Activated CD8-positive, alpha-beta memory T cell treated with anti-CD3 and anti-CD28 coated beads for 36 hours (primary cell): ENCODE results near the gene PARM1. TPM values are rescaled to one million over a fixed set of nuclear protein-coding genes. Genes with fewer than 3 reads are reported as not detected.

ENCODE experiments used
- CTCF ChIA-PET: fragments of 350-600 bp; sonication (Branson Sonifier 250); formaldehyde crosslinking; loops from one replicate; lab custom pipeline; 2021; ENCODE audit warnings: antibody characterized with exemption; lab: Charles Lee
- POLR2A ChIA-PET: fragments of 350-600 bp; sonication (Branson Sonifier 250); formaldehyde crosslinking; loops from one replicate; lab custom pipeline; 2021; ENCODE audit warnings: antibody characterized with exemption; lab: Charles Lee
- total RNA-seq, 2 experiments: library from RNA; stranded (reverse); gene quantifications; one replicate each; pipeline ENCODE4 v1.2.3, GENCODE V29; 2021

PARM1 gene
- total RNA-seq, 2 experiments from 2014 or later, result 0.04 TPM

DNA sequence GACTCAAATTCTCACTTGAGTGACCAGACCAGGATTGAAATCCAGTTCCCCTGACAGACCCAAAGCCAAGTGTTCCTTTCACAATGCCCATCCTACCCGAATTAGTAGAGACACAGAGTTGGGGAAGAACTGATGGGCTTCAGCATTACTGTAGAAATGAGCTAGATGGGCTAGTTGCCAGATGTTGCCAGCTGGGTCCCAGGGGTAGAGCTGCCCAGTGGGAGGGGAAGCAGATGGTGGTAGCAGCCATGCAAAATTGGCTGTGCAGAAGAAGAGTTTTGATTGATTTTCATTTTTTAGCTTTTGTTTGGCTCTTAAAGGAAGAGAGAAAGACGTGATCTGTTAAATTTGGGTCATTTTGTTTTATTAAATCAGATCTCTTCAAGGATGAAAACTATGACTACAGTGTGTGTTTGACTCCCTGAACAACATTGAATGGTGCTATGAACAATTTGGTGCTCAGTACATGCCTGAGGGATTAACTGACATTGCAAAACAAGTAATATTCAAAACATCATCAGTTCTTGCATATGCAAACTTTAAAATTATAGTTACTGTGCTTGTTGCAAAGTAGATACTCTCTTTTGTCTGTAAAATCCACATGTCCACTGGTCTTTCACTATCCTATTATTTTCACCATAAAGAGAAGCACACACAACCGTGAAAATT lies 86.0 kb downstream of the PARM1 start:
- CTCF ChIA-PET, result no interaction called here
- POLR2A ChIA-PET, result no interaction called here

DNA sequence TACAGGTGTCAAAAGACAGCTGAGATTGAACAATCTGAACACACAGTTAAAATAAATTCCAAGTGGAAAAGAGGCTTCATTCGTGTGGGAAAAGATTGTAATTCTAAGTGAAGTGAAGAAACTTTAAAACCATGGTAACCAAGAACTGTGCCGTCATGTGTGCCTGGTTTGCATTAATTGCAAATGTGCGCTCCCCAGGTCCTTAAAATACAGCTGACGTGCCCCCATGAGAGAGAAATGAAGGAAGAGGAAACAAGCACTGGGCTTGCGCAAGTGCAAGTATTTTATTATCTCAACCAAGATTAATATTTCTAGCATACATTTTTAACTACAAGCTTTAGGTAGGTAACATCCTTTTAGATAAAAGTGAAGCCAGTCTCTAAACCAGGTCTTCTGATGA lies 92.5 kb downstream of the PARM1 start:
- CTCF ChIA-PET, result no interaction called here

DNA sequence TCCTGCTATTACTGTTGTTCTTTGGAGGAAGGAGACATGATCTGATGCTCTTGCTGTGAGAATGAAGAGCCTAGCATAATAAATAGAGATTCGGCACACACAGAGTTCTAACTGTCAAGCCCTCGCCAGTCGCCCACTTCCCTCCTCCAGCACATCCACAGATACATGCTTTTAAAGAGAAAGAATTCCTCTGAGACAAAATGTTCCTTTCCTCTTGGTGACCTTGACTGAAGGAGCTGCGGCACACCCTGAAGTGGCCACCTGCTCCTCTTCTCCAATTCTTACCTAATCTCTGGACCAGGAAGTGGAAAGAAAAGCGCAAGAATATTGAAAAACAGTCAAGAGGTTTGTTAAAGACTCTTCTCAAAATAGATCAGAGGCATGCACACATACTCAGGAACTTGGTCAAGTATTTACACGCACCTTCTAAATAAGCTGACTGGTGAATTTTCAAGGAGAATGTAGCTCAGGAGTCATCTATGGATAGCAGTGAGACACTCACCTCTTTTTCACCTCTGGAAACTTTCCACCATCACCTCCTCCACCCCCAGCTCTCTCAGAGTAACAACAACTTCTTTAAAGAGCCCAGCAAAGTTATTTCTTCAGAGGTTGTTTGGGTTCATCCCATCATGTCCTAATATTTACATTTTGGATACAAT lies 95.4 kb downstream of the PARM1 start:
- CTCF ChIA-PET, result no interaction called here
- POLR2A ChIA-PET, result no interaction called here

More for the DNA sequence above, 92.5 kb downstream of the PARM1 start:
- POLR2A ChIA-PET, result no interaction called here

DNA sequence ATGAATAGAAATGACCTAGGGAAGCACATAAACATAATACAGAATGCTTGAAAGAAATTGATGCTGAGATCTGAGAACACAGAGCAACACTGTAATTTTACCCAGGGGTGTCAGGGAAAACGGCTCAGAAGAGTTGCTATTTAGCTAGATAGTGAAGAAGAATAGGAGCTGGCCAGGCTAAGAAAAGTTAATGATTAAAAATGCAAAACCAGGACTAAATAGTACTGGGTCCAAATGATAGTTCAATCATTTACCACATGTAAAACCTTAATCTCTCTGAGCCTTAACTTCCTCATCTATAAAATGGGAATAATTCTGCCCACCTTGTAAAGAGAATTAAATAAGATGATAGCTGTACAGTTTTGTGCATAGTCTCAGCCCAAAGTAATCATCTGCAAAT lies 97.1 kb downstream of the PARM1 start:
- ChIA-PET CTCF (no interaction called here), POLR2A (no interaction called here)

DNA sequence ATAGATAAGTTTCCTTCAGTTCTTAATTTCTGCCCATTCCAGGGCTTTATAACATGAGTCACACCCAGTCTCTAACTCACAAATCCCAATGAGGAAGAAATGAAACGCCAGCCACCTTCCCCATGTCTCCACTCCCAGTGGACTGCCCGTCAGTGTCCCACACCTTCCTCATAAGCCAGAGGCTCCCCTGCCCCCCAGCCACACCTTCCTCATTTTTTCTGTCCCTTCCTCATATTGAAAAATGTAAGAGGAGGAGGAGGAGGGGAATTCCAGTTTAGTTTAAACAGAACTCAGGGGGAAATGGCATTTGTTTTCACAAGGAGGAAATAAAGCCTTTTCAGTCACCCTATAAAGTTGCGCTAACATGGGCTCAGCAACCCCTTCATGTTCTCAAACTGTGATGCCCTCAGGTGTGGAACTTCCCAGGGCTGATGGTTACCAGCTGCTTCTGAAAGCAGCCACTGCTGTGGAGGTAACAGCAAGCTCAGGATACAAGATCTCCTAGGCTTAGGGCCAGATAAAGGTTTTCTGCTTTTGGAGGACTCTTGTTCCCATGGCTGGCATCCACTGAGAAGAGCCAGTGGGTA lies 97.8 kb downstream of the PARM1 start:
- ChIA-PET POLR2A (no interaction called here), CTCF (no interaction called here)

DNA sequence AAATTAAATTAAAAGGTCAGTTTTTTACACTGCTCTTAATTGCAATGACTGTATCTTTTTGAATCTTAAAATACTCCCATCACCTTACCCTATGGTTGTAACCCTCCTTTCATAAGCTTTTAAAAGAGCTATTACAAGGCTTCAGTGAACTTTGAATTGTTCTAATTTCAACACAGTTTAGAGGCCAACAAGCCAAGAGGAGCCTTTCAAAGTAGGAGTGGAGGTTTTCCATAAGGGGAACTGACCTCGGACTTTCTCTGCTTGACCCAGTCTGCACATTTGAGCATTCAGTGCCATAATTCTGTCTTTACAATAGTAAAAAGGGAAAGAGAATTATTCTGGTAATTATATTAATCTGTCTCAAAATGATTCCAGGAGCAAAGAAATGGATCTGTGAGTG lies 98.9 kb downstream of the PARM1 start:
- ChIA-PET CTCF (no interaction called here), POLR2A (no interaction called here)

DNA sequence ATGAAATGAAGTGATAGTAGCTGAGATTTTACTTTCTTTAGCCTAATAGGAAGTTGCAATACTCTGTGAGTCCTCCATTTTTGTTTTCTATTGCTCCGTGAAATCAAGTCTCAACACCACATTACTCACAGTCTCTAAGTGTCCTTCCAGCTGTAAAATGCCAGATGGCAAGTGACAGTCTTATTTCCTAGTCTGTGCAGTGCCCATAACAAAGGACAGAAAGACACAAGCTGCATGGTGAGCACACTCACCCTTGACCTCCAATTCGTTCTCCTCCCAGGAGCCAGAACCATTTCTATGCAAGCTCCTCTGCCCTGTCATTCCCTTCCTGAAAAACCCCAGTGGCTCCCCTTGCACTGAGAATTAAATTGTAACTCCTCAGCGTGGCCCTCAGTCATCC lies 101.6 kb downstream of the PARM1 start:
- ChIA-PET CTCF (no interaction called here), POLR2A (no interaction called here)

DNA sequence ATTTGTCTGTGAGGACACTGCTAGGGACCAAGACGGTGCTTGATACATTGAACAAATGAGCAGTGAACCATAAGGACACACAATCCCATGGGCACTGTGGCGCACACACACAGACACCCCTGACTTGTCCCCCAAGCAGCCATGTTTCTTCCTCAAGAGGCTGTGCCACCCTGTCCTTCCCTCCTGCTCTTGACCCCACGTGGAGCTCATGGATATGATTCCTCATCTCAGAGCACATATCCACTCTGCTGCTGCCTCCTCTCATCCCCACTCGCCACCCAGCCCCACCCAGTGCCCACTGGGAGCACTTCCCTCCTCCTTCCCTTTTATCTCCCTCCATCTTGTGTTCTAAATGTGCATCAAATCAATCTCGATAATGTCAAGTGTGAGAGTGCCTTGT lies 102.4 kb downstream of the PARM1 start:
- CTCF ChIA-PET, result no interaction called here
- POLR2A ChIA-PET, result no interaction called here

DNA sequence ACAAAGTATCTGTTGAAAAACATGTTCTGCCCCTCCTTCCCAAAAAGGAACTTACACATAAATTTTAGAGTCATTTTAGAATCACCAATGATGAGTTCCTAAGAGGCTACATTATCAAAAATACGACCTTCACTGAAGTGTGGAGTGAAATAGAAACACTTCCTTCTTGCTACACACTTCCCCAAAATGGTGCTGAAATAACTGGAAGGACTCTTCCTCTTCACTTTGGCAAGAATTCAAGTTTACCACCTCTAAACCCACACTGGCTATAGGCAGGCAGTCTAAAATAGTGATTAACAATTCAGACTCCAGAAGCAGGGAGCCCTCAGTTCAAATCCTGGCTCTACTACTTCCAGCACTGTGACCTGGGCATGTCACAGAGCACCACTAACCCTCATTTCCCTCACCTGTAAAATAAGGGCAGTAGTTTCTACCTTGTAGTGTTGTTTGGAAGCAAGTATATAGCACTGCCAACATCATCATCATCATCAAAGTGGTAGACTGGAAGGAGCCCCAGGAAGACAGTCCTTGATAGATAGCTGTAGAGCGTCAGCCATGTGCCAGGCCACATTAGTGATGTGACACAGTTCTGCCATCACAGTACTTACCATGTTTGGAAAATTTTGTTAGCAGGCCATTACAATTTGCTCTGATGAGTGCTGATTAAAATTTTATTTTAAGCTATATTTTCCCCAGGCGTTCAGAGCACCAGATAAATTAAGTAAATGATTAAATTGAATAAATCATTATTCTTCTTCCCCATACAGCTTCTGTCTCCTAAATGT lies 103.3 kb downstream of the PARM1 start:
- ChIA-PET CTCF (no interaction called here), POLR2A (no interaction called here)

DNA sequence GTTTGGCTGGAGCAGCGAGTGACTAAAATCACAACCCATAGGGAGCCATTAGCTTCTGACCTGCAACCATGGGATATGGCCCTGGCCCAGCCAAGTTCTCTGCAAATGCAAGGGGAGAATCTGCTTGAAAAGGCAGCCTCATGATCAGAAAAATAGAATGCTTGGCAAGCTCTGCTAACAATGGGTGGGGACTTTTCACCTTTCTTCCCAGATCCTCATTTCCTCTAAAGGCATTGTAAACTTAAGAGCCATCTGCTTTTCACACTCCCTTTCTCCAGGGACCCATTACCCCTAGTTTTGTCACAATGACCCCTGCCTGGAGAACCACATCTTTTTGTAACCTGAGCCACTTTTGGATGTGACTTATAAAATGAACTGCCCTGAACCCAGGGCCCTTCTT lies 104.3 kb downstream of the PARM1 start:
- POLR2A ChIA-PET, result no interaction called here
- CTCF ChIA-PET, result no interaction called here

DNA sequence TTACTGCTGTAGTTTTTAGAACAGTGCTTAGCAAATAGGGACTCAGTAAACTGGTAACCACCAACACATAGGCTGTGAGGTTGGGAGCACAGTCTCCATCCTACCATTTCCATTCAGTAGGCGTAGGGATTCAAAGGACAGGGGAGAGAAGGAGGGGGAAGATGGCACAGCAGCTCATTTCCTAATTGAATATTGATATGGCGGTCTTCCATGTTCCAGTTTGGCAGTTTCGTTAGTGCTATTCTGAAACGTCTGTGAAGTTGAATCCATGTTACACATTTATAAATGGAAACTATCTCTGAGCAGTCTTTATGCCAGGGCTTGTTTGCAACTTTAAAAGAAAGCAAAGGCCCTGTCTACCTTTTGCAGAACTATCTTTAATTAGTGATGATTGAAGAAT lies 105.5 kb downstream of the PARM1 start:
- CTCF ChIA-PET, result no interaction called here
- POLR2A ChIA-PET, result no interaction called here

DNA sequence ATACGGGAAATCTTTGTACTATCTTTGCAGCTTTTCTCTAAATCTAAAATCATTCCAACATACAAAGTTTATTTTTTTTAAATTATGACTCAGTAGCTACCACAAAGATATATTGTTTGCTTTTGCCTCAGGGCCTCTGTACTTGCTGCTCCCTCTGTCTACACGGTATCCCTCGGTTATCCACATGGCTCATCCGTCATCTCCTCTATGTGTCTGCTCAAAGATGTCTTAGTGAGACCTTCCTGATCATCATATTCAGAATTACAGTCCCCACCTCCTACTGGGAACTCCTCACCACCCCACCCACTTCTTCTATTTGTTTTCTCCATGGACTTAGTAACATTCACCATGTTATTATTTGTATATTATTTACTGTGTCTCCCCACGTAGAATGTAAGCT lies 107.8 kb downstream of the PARM1 start:
- CTCF ChIA-PET, result no interaction called here
- POLR2A ChIA-PET, result no interaction called here

DNA sequence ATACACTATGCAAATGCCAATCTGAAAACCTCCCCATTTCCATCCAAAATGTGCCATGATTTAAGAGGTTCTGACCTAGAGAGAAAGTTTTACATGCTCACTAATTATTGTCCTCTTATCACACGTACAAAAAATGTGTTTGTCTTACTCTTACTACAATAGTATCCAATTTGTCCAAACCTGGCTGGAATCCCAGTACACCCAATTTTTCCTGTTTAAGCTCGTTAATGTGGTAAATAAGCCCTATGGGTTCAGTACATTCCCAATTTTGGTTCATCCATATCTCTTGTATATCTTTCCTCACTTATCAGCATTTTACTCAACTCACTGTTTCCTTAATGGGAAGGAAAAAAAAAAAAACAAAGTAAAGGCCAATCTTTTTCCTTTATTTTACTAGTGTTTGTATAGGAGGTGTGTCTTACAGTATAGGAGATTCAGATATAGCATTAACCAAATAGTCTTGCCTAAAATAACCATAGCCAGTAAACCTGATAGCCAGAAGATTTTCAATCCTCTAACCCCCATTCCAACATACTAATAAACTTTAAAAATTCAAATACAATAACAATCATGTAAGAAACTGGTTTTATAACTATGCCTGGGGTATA lies 109.8 kb downstream of the PARM1 start:
- ChIA-PET CTCF (no interaction called here), POLR2A (no interaction called here)

DNA sequence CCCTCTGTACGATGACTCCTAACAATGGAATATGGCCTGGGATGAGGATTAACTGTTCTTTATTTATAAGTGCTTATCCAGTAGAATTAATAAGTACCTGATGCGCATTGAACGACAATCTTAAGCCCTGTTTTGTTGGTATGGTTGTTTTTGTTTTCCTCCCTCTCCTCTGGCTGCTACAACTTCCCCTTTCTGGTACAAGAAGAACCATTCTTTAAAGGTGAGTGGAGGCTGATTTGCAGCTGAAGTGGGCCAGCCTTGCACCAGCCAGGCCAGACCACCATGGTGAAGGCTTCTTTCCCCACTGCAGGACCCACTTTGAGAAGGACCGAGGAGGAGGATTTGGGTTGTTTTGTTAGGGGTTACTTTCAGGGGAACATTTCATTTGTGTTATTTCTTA lies 113.3 kb downstream of the PARM1 start:
- ChIA-PET CTCF (no interaction called here), POLR2A (no interaction called here)

DNA sequence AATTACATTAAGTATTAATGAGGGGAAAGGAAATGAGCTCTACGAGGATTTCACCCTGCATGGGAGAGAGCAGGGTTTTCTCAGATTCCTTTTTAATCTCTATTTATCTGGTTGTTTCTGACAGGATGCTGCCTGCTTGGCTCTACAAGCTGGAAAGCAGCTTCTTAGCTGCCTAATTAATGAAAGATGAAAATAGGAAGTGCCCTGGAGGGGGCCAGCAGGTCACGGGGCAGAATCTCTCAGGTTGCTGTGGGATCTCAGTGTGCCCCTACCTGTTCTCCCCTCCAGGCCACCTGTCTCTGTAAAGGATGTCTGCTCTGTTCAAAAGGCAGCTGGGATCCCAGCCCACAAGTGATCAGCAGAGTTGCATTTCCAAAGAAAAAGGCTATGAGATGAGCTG lies 113.7 kb downstream of the PARM1 start:
- ChIA-PET POLR2A (no interaction called here), CTCF (no interaction called here)

DNA sequence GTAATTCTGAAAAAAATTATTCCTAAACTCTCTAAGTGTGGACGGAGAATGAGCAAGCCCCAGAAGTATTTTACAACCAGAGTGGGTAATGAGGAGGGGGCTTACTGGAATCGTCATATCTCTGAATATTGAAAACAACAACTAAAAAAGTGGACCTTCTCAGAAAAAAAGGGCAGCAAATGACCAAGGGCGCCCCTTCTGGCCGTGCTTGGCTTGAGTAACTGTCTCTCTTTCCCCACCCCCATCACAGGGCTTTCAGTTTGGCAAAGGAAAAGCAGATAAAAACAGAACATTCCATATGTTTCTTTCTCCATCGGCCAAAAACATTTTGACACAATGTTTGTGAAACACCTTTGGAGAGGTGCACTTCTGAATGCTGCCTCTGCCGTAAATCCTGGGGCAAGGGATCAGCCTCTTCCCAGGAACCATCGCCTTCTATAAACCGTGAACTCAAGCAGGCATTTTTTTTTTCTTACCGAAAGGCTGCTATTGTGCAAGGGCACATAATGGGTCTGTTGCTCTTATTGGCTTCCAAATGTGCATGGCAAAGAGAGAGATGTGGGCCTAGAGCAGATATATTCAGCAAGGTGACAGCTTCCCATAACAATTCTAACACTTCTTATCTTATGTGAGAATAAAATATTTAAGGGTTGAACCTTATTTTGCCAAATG lies 115.4 kb downstream of the PARM1 start:
- POLR2A ChIA-PET, result no interaction called here

DNA sequence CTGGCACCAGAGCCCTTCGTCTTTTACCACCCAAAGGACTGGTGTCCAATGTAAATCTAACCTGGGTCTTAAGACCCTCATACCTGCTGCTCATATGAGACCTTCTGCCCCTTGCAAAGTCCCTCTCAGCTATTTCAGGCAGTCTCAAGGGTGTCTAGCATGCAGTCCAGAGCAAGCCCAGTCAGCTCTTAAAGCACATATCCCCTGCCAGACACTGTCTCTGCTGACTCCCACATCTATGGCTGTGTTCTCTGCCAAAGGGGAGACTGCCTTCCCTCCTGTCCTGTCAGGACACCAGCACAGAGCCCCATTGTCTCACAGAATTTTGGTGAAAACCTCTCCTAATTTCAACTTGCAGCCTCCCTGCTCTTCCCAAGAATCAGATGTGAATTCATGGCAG lies 118.5 kb downstream of the PARM1 start:
- ChIA-PET POLR2A (no interaction called here), CTCF (no interaction called here)

More for the DNA sequence above, 115.4 kb downstream of the PARM1 start:
- CTCF ChIA-PET, result no interaction called here

DNA sequence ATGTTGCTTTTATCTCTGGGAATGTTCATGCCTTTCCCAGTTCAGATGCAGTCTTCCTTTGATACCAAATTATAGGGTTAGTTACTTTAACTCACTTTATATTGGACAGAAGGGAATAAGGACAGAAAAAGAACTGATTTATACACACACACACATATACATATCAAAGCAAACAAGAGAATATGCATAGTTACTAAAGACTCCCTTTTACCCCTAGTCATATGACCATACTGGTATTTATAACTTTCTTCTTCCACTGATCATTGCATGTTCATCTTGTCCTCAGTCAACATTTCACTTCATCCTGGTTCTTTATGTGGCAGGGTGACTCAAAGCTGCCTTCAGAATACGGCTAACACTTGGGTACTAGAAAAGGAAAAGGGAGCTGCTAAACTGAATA lies 120.4 kb downstream of the PARM1 start:
- CTCF ChIA-PET, result no interaction called here
- POLR2A ChIA-PET, result no interaction called here

DNA sequence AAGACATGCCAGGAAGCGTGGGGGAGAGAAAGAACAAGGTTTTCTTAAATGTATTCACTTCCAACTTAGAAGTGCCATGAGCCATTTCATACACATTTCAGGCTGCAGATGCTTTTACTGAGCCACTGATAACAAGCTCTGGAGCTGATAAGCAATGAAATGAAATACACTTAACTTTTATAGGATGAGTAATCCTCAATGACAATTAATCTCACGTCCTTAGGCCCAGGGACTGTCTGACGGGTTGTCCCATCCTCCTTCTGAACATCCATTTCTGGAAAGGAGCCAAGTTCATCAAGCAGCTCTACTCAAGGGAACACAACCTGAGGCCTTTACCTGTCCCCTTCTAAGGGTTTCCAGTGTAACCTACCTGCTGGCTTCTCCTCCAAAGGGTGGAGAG lies 121.2 kb downstream of the PARM1 start:
- CTCF ChIA-PET, result interaction anchor here (0.6 kb wide), 1 partner anchor 414 kb away, joined by 6 read pairs; no protein-coding TSS in a partner anchor
- POLR2A ChIA-PET, result no interaction called here

DNA sequence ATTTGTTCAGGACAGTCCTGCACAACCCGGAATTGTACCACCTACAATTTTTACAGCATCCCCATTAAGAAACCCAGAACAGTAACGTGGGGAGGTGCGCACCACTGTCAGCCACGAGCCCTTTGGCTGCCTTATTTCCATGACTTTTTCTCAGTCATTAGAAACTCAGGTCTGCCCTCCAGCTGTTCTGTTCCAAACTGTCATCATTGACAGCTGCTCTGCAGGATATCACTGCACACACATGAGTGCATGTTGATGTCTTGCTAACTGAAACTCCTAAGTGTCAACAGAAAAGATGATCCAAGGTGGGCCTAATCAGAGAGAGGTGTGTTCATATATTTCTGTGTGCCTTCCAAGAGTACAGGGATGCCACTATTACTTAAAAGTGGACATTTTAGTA lies 123.4 kb downstream of the PARM1 start:
- ChIA-PET CTCF (no interaction called here), POLR2A (no interaction called here)
